ACC112 (cell line): ENCODE results near the gene RIMKLA.

Experiments
- H2AFZ ChIP-seq: fragments of 200-600 bp; sonication (generic); one replicate; pipeline ENCODE4 v1.6.0; 2017; ENCODE audit warnings: antibody characterized with exemption, low read length; ENCODE audit not compliant: unreplicated experiment
- H3K27ac ChIP-seq: fragments of 200-600 bp; sonication (generic); 2 replicates; pipeline ENCODE4 v1.5.1; 2014; ENCODE audit warnings: low read depth, mild to moderate bottlenecking, antibody characterized with exemption, low read length, moderate library complexity
- H3K27me3 ChIP-seq: fragments of 200-600 bp; sonication (generic); 2 replicates; pipeline ENCODE4 v1.6.1; 2014; ENCODE audit warnings: mild to moderate bottlenecking, antibody characterized with exemption, low read length, moderate library complexity, mixed read lengths; ENCODE audit not compliant: insufficient read depth
- H3K36me3 ChIP-seq: fragments of 200-600 bp; sonication (generic); 2 replicates; pipeline ENCODE4 v1.6.1; 2016; ENCODE audit warnings: mild to moderate bottlenecking, antibody characterized with exemption, low read length, moderate library complexity, mixed read lengths; ENCODE audit not compliant: insufficient read depth
- H3K4me1 ChIP-seq: fragments of 200-600 bp; sonication (generic); one replicate; pipeline ENCODE4 v1.6.1; 2016; ENCODE audit warnings: low read length, mixed read lengths; ENCODE audit not compliant: insufficient read depth, unreplicated experiment, control insufficient read depth
- H3K4me3 ChIP-seq: fragments of 200-600 bp; sonication (generic); 2 replicates; pipeline ENCODE4 v1.5.1; 2014; ENCODE audit warnings: mild to moderate bottlenecking, low read depth, low read length
- H3K79me2 ChIP-seq: fragments of 200-600 bp; sonication (generic); one replicate; pipeline ENCODE4 v1.6.0; 2016; ENCODE audit warnings: low read length; ENCODE audit not compliant: control insufficient read depth, unreplicated experiment, insufficient read depth

The RIMKLA gene

DNA sequence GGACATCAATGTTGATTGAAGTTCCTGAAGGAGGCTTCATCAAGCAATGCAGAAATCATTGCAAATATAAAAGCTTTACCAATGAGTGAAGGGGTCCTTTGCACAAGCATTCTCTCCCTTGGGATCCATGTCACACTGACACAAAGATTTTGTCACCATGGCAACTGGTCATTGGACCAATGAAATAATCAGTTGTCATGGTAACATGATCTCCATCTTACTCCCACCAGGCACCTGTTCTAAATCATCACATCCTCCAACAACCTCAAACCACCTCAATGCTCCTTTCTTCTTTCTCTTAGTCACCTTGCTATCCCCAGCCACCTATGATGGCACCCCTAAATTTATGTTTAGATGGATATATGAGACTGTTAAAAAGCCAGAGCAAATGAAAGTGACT, 32.1 kb upstream of the RIMKLA start:
- Histone ChIP-seq H3K4me3 (no peak overlapping the region), H3K4me1 (no peaks in the 10 kb centered on the region), H3K36me3 (no peaks in the 10 kb centered on the region), H3K27ac (no peak overlapping the region), H3K79me2 (no peaks in the 10 kb centered on the region), H2AFZ (no peak overlapping the region), H3K27me3 (peaks cover 42% of the 10 kb centered on the region)

DNA sequence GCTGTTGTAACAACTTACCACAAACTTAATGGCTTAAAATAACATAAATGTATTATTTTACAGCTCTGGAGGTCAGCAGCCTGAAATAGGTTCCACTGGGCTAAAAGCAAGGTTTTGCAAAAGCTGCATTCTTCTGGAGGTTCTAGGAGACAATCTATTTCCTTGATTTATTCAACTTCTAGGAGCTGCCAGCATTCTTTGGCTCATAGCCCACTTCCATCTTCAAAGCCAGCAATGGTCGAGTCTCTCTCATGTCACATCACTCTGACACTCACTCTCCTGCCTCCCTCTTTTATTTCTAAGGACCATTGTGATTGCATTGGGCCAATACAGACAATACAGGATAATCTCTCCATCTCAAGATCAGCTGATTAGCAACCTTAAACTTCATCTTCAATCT, 30.5 kb upstream of the RIMKLA start:
- Histone ChIP-seq H3K79me2 (no peaks in the 10 kb centered on the region), H2AFZ (no peak overlapping the region), H3K36me3 (no peaks in the 10 kb centered on the region), H3K4me1 (no peaks in the 10 kb centered on the region), H3K27me3 (peaks cover 44% of the 10 kb centered on the region), H3K27ac (no peak overlapping the region), H3K4me3 (no peak overlapping the region)

DNA sequence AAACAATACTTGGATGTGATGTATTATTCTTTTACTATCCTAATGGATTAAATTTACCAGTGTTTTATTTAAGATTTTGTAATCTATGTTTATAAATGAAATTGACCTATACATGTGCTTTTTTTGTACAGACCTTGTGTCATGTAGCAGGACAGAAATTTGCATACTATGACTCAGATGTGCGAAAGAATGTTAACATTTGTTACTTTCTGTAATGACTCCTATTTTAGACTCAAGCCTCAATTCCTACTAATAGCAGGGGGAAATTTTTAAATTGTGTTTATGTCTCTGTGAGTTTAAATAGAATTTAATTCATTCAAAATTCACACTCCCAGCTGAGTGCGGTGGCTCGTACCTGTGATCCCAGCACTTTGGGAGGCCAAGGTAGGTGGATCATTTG, 21.8 kb upstream of the RIMKLA start:
- H3K4me1 ChIP-seq: no peaks in the 10 kb centered on the region
- no peaks in the 10 kb centered on the region for H3K36me3 ChIP-seq
- no peak overlapping the region for H2AFZ ChIP-seq
- H3K27ac ChIP-seq: no peak overlapping the region
- no peaks in the 10 kb centered on the region for H3K79me2 ChIP-seq
- H3K4me3 ChIP-seq: no peak overlapping the region
- peaks cover 51% of the 10 kb centered on the region for H3K27me3 ChIP-seq

DNA sequence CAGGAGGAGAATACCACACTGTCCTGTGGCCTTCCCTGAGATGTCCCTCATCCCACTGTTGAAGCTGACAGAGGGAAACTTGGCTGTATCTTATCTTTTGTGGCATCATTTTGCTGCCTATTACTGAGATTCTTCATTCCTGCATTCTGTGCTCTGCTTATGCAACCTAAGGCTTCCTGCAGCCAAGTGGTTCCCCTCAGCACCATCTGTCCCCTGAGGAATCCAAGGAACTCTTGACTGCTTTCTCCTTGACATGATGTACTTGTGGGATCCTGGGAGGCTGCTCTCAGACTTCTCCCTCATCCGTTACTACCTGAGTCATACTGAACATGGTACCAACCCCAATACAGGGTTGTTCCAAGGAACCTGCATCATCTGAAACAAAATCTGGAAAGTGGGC, 21.1 kb upstream of the RIMKLA start:
- Histone ChIP-seq H3K79me2 (no peaks in the 10 kb centered on the region), H3K4me3 (no peak overlapping the region), H3K27ac (no peak overlapping the region), H3K27me3 (peaks cover 51% of the 10 kb centered on the region), H3K4me1 (no peaks in the 10 kb centered on the region), H2AFZ (no peak overlapping the region), H3K36me3 (no peaks in the 10 kb centered on the region)

DNA sequence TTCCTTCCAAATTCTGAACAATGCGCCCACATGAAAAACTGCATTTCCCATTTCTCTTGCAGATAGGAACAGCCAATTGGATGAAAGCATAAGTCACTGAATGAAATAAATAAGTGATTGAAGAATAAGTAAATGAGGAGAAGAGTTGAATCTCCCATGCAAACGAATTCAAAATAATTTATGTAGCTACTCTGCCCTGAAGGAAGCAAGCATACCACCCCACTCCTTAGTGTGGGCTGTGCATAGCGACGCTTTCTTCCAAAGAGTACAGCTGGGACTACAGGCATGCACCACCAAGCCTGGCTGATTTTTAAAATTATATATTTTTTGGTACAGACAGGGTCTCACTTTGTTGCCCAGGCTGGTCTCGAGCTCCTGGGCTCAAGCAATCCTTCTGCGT, 16.5 kb upstream of the RIMKLA start:
- H3K36me3 ChIP-seq: no peaks in the 10 kb centered on the region
- H3K27me3 ChIP-seq: peaks cover 47% of the 10 kb centered on the region
- no peak overlapping the region for H3K27ac ChIP-seq
- no peak overlapping the region for H2AFZ ChIP-seq
- no peaks in the 10 kb centered on the region for H3K79me2 ChIP-seq
- no peaks in the 10 kb centered on the region for H3K4me1 ChIP-seq
- no peak overlapping the region for H3K4me3 ChIP-seq

DNA sequence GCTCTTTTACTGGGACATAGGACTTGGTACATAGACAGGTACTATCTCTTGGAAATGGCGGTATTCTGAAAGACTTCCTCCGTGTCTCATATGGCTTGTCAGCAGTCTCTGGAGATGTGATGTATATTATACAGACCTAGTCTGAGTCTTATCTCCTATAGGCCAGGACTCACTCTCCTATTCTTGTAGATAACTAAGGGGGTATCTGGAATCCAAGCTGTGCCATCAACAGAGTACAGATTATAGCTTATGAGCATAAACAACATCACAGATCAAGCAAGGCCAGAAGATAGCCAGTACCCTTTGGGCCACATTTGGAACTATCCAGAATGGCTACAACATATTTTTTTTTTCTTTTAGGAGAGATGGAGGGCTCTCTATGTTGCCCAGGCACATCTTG, 16.1 kb upstream of the RIMKLA start:
- no peak overlapping the region for H2AFZ ChIP-seq
- no peaks in the 10 kb centered on the region for H3K79me2 ChIP-seq
- no peaks in the 10 kb centered on the region for H3K36me3 ChIP-seq
- H3K4me1 ChIP-seq: no peaks in the 10 kb centered on the region
- no peak overlapping the region for H3K4me3 ChIP-seq
- H3K27ac ChIP-seq: no peak overlapping the region
- H3K27me3 ChIP-seq: peaks cover 49% of the 10 kb centered on the region

DNA sequence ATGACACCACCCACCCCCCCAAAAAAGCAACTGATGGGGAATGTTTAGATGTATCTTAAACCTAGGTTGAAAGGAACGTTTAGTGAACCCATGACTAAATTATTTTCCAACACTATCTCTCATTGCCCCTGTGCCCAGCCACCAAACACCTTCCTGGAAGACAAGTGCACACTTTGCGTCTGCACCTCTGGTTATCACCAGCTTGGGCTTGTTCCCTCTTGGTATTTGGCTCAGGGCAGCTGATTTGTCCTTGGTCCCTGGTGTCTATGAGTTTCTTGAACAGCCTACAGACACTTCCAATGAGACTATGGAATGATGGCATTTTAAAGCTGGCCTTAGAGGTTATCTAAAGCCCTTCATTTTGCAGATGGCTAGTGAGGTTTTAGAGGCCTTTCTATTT, 15.5 kb upstream of the RIMKLA start:
- Histone ChIP-seq H3K27ac (no peak overlapping the region), H3K4me1 (no peaks in the 10 kb centered on the region), H3K79me2 (no peaks in the 10 kb centered on the region), H3K27me3 (peaks cover 51% of the 10 kb centered on the region), H3K36me3 (no peaks in the 10 kb centered on the region), H2AFZ (no peak overlapping the region), H3K4me3 (no peak overlapping the region)

DNA sequence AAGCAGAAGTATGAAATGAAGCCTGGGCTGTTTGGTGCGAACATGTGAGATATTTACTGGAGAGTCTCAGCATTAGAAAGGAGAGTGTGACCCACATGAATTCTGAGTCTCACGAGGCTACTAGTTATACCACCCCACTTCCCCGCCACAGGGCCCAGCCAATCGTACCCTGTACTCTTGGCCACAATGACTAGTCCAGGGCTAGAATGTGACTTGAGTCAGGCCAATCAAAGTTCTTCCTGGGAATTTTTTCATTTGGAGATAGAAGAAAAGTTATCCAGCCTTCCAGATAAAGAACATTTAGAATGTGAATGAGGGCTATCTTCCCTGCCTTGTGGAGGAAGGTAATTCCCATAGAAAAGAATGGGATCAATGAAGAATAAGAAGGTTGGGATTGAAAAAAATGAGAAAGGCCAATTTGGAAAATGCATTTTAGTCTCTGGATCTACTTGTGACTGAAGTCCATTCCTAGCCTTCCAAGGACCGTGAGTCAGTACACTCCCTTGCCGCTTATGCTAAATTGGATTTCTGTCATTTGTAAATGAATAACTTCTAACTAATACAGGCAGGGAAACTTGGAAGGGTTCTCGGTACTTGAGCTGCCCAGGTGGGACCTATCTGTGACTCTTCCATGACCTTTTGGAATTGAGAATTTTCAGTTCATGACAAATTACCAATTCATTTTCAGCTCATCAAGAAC, 12.3 kb upstream of the RIMKLA start:
- H3K27me3 ChIP-seq: peaks cover 53% of the 10 kb centered on the region
- no peak overlapping the region for H3K27ac ChIP-seq
- H2AFZ ChIP-seq: no peak overlapping the region
- H3K4me3 ChIP-seq: no peak overlapping the region
- no peaks in the 10 kb centered on the region for H3K36me3 ChIP-seq
- no peaks in the 10 kb centered on the region for H3K4me1 ChIP-seq
- H3K79me2 ChIP-seq: no peaks in the 10 kb centered on the region

DNA sequence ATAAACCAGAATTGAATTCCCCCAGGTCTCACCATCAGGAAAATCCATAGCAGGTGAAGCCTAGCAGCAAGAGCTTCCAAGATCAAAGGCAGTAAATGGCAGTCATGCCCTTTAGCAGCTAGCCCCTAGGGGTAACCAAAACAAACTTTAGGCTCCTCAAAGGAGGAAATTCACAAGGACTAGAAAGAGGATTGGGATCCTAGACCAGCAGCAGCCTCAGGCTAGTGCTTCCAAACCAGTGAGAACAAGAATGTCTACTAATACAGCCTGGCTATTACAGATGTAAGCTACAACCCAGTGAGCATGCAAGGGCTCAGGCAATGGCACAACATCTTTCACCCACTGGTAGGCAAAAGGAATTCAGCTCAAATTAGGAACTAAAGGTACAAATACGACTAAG, 11.1 kb upstream of the RIMKLA start:
- no peak overlapping the region for H2AFZ ChIP-seq
- no peaks in the 10 kb centered on the region for H3K4me1 ChIP-seq
- H3K79me2 ChIP-seq: no peaks in the 10 kb centered on the region
- H3K36me3 ChIP-seq: no peaks in the 10 kb centered on the region
- H3K4me3 ChIP-seq: no peak overlapping the region
- H3K27ac ChIP-seq: no peak overlapping the region
- peaks cover 53% of the 10 kb centered on the region for H3K27me3 ChIP-seq

DNA sequence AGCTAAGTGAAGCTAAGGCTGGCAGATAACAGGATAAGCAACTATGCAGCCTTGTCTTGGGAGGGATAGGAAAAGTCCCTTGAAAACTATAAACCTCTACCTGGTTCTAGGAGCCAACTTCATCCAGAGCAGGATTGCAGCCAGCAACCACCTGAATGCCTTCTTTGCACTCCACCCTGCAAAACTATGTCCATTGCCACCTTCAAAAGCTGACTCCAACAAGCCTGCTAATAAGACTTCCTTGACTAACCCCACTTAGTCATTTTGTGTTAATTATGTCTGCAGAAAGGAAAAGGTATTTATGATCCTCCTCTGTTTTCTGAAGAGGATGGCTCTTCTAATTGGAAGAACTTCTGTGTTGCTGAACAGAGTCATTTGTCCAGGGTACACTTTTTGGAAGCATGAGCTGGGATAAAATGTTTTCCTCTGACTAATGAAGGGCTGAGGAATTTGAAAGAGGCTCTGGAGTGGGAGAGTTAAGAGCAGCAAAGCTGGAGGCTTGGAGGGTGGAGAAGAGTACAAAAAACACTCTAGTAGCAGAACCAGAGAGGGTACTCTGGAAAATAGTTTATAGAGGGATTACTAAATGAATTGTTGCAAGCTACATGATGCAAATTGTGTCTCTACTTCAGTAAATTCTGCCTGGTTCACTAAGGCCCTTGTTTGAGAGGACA, 9.6 kb upstream of the RIMKLA start:
- Histone ChIP-seq H3K36me3 (no peaks in the 10 kb centered on the region), H3K27ac (no peak overlapping the region), H2AFZ (no peak overlapping the region), H3K4me3 (no peak overlapping the region), H3K79me2 (no peaks in the 10 kb centered on the region), H3K4me1 (no peaks in the 10 kb centered on the region), H3K27me3 (peaks cover 53% of the 10 kb centered on the region)

DNA sequence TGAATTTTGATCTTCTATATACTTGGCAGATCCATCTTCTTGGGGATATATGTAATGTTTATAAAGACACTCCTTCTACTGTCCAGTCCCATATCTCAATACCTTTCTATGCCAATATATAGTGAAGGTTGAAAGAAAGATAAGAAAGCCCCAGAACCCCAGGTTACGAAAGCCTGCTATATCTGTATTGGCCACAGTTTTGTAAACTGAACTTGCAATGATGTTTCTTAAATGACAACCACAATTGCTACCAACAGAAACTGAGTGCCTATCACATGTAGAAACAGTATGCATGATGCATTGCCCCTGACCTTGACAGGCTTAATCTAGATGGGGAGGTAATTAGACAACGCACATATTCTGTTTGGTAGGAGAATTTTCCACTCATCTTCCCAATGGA, 7.8 kb upstream of the RIMKLA start:
- H3K27me3 ChIP-seq: peaks cover 58% of the 10 kb centered on the region
- H3K27ac ChIP-seq: no peak overlapping the region
- H3K4me1 ChIP-seq: no peaks in the 10 kb centered on the region
- no peak overlapping the region for H2AFZ ChIP-seq
- H3K36me3 ChIP-seq: no peaks in the 10 kb centered on the region
- H3K4me3 ChIP-seq: no peak overlapping the region
- no peaks in the 10 kb centered on the region for H3K79me2 ChIP-seq
